Measurements from ENCODE around the gene TBC1D5.
"Not testable (repeated sequence)": the region's sequence is repeated elsewhere in the genome, so short reads cannot be mapped to it uniquely, and the experiment has no call there.

The TBC1D5 gene

GRCh38 chr3:17747174-17747889 is 4.9 kb upstream of the TBC1D5 start:
- DNase-seq: no peak

- DNase-seq: no peak
Observed at GRCh38 chr3:17745894-17746293, 3.5 kb upstream of the TBC1D5 start.

GRCh38 chr3:17745301-17745700 is 2.9 kb upstream of the TBC1D5 start:
- DNase-seq: no peak

- DNase-seq: no peak
Observed at GRCh38 chr3:17744693-17745092, 2.3 kb upstream of the TBC1D5 start.

- no peak for DNase-seq
Observed at GRCh38 chr3:17743658-17743995, 1.2 kb upstream of the TBC1D5 start.

GRCh38 chr3:17742880-17743657 is 638 bp upstream of the TBC1D5 start:
- no peak for DNase-seq

GRCh38 chr3:17741621-17742101 is 770 bp downstream of the TBC1D5 start:
- DNase-seq: peak; percentile 82

GRCh38 chr3:17740721-17741141 is 1.7 kb downstream of the TBC1D5 start:
- DNase-seq: peak; percentile 61

GRCh38 chr3:17738921-17739320 is 3.5 kb downstream of the TBC1D5 start:
- no peak for DNase-seq

GRCh38 chr3:17738219-17738618 is 4.2 kb downstream of the TBC1D5 start:
- no peak for DNase-seq

- no peak for DNase-seq
Observed at GRCh38 chr3:17737591-17737990, 4.8 kb downstream of the TBC1D5 start.

GRCh38 chr3:17735362-17735761 is 7.1 kb downstream of the TBC1D5 start:
- DNase-seq: not testable (repeated sequence)

- DNase-seq: no peak
Observed at GRCh38 chr3:17733768-17734167, 8.7 kb downstream of the TBC1D5 start.

- DNase-seq: no peak
Observed at GRCh38 chr3:17733215-17733614, 9.2 kb downstream of the TBC1D5 start.

- DNase-seq: peak; percentile 85
Observed at GRCh38 chr3:17730318-17730967, 12.0 kb downstream of the TBC1D5 start.

- DNase-seq: no peak
Observed at GRCh38 chr3:17726313-17726712, 16.1 kb downstream of the TBC1D5 start.

- not testable (repeated sequence) for DNase-seq
Observed at GRCh38 chr3:17725844-17726243, 16.6 kb downstream of the TBC1D5 start.

- DNase-seq: no peak
Observed at GRCh38 chr3:17724948-17725347, 17.5 kb downstream of the TBC1D5 start.

- DNase-seq: no peak
Observed at GRCh38 chr3:17724122-17724521, 18.3 kb downstream of the TBC1D5 start.

GRCh38 chr3:17717411-17717810 is 25.0 kb downstream of the TBC1D5 start:
- no peak for DNase-seq

GRCh38 chr3:17714473-17714872 is 28.0 kb downstream of the TBC1D5 start:
- DNase-seq: no peak

- DNase-seq: no peak
Observed at GRCh38 chr3:17709236-17709810, 33.1 kb downstream of the TBC1D5 start.

GRCh38 chr3:17707813-17708543 is 34.5 kb downstream of the TBC1D5 start:
- no peak for DNase-seq

Measured in NCI-H2029 treated with DMSO at 0.1 percent for 48 hours (cell line).